Hypothalamus (tissue), 51 donors: ENCODE data around the gene NCAPH2.

Experiments used
- DNase-seq, 51 donors: peaks; one replicate each; lab custom pipeline; 2025; lab: John Stamatoyannopoulos, UW

Gene NCAPH2

DNA sequence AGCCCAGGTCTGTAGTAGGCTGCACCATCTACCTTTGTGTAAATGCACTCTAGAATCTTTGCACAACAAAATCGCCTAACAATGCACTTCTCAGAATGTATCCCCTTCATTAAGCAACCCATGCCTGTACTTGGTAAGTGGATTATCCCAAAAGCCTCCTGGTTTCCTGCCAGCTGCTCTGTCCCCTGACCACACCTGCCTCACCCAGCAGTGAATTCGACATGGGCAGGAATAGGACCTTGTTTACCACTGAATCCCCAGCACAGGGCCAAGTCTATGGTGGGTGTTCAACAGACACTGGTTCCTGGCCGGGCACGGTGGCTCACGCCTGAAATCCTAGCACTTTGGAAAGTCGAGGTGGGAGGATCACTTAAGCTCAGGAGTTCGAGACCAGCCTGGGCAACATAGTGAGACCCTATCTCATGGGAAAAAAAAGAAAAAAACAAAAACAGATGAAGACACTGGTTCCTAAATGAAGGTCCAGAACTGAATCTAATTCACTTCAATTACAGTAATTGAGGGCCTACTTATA is 59.8 kb downstream of the NCAPH2 start:
- DNase-seq, result no peak

DNA sequence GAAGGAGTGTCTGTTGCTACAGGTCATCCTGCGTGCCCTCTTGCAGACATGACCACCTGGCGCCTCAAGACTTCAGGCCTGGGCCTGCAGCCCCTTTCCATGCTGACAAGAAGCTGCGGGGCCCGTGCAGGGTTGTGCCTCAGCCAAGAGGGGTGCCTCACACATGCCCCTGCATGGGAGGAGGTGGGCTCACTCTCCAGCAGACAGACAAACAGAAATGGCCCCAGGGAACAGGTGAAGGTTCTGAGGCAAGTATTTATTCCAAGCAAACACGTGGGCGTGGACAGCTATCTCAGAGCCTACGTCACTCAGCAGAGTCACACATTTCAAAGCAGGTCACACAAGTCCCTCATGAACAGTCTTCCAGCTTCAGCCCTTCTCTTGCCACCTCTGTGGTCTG is 60.6 kb downstream of the NCAPH2 start:
- no peak for DNase-seq

DNA sequence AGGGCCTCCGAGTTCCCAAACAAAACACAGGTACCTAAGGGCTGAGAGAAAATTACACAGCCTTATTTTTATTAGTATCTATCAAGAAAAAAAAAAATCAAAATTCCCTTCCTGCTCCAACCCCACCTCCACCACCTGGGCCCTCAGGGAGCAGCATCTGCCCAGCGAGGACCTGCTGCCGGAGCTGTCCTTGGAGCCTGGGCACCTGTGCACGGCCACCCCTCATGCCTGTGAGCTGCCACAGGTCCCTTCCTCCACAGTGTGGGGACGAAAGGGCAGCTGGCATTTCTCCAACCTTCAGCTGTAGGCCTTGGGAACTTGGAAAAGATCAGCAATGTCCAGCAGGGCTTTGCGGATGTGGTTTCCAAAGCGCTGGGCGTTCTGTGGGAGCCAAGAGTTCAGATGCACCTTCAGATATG is 61.0 kb downstream of the NCAPH2 start:
- DNase-seq, result no peak

GRCh38 chr22:50569896-50570535 is 62.0 kb downstream of the NCAPH2 start:
- DNase-seq, result no peak

DNA sequence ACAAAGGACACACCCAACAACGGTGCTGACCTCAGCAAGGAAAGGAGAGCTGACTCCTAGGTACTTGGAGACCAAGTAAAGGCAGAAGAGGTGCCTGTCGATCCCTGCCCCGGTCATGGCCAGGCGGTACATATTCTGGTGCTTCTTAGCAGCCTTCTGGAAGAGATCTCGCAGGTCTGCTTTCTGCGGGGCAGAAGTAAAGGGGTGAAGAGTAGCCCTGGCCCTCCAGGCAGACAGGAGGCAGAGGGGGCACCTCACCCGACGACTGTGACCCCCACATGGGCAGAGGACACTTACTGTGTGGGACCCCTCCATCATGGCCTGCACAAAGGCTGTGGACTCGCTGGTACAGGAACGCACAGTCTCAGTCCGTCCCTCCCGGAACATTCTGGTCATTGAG is 62.8 kb downstream of the NCAPH2 start:
- no peak for DNase-seq

GRCh38 chr22:50571264-50572175 is 63.5 kb downstream of the NCAPH2 start:
- no peak for DNase-seq

DNA sequence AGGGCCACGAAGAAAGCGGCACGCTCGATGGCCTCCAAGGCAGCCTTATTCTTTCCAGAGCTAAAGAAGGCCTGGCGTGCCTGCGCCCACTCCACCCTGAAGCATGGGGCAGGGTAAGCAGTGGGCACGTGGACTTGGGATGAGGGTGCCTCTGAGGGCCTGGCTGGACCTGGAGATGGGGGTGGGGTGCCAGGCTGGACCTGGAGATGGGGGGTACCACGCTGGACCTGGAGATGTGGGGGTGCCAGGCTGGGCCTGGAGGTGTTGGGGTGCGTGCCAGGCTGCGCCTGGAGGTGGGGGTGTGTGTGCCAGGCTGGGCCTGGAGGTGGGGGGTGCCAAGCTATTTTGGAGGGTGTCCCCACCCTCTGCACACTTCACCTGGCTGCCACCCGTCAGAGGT is 64.9 kb downstream of the NCAPH2 start:
- no peak for DNase-seq

DNA sequence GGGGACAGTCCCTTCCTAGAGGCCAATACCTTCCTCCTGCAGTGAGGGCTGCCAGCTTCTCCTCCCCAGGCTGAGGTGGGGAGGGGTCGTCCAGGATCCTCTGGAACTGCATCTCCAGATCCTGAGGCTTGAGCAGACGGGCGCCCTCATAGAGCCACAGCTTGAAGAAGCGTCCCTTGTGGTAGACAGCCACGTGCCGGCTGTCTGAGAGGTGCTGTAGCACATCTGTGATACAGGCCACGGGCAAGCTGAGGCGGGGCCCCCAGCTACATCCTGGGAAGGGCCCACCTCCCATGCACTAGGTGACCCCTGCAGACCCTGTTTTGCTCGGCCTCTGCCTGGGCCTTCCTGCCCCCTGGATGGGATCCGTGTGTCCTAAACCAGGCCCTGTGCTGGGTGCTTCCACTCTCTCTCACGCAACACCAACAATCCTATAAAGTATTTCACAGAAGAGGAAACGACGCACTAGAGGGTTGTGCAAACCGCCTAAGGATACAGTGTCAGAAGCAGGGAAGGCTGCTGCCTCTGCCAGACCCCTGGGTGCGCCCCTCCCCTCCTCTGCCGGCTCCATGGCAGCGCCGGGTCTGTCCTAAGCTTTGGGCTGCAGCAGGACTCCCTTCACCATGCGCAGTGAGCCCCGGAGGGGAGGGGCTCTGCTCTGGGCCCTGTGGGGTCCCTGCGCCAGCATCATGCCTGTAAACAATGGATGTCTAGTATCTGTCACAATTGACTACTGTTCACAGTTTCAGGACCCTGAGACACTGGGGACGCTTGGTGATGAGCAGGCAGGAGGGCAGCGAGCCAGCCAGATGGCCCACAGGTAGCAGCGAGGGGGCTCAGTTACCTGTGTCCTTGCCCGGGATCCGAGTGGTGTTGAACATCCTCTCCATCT is 65.7 kb downstream of the NCAPH2 start:
- no peak for DNase-seq

GRCh38 chr22:50574383-50574755 is 66.3 kb downstream of the NCAPH2 start:
- no peak for DNase-seq
